Right lobe of liver (tissue), 6 donors: ENCODE results near the gene SYT1. TPM values are rescaled to one million over a fixed set of nuclear protein-coding genes. Genes with fewer than 3 reads are reported as not detected.

Experiments used
- ATAC-seq, 4 donors: fragments of 200-7000 bp; cut with Tn5 transposase; one replicate each; pipeline ENCODE4 v1.9.1; 2020; ENCODE audit warnings: mild to moderate bottlenecking in 4 of 4, moderate library complexity in 4 of 4
- DNase-seq, 3 donors: peaks; one replicate each; pipeline ENCODE4 v3.0.0-alpha.2; 2020
- H3K27ac ChIP-seq, 3 donors: fragments of 200-600 bp; one replicate each; pipeline ENCODE4 v1.8.0; 2022
- H3K27me3 ChIP-seq, 2 donors: fragments of 200-600 bp; one replicate each; pipeline ENCODE4 v1.8.0; 2022
- H3K36me3 ChIP-seq, 4 donors: fragments of 200-600 bp; sonication (generic) in 1 of 4; one replicate each; pipeline versions ENCODE4 v1.5.1 to v1.8.0; 2017 to 2022; ENCODE audit warnings: control low read depth in 1 of 4
- H3K4me1 ChIP-seq, 4 donors: fragments of 200-600 bp; sonication (generic) in 1 of 4; one replicate each; pipeline versions ENCODE4 v1.5.1 to v1.8.0; 2017 to 2022; ENCODE audit warnings: control low read depth in 1 of 4
- H3K4me3 ChIP-seq, 3 donors: fragments of 200-600 bp; one replicate each; pipeline ENCODE4 v1.8.0; 2022
- H3K9me3 ChIP-seq, 4 donors: fragments of 200-600 bp; sonication (generic) in 1 of 4; one replicate each; pipeline versions ENCODE4 v1.5.1 to v1.8.0; 2017 to 2022; ENCODE audit warnings: control low read depth in 1 of 4
- POLR2A ChIP-seq: fragments of 450-650 bp; IDR thresholded peaks from one replicate; pipeline ENCODE4 v1.6.1; 2017; ENCODE audit warnings: antibody characterized with exemption, mild to moderate bottlenecking
- WGBS: methylation state at CpG from one replicate; pipeline ENCODE4 v1.1.6; 2018; ENCODE audit warnings: low coverage, low lambda C conversion rate; ENCODE audit not compliant: insufficient coverage; ENCODE audit errors: missing lambda C conversion rate; 5-methylcytosine and 5-hydroxymethylcytosine counted together
- intact Hi-C, 2 donors: fragments of 100-400 bp; cut with DNase I; formaldehyde crosslinking; loops; one replicate each; pipeline versions ENCODE4 v1.11.2 to v1.14.1; 2022
- total RNA-seq, 6 experiments: library from RNA; depleted of rRNA in 2 of 6; stranded (reverse); fragments of >200 nt in 2 of 6; fragmentation: NEBNext Ultra II Directional in 3 of 6; extraction: Animal tissue kit (Norgen Biotek cat#: 25700) in 3 of 6; gene quantifications; one replicate each; pipeline versions ENCODE4 v1.1.0 to v1.2.4, GENCODE V29; 2016 to 2023
- TF ChIP-seq, protein P1 (sequence below), 4 donors: fragments of 200-600 bp in 3 of 4; fragments of 450-650 bp in 1 of 4; IDR thresholded peaks; one replicate each; pipeline versions ENCODE4 v1.5.1 to v1.8.0; 2016 to 2022; ENCODE audit warnings: antibody characterized with exemption in 4 of 4, mild to moderate bottlenecking in 2 of 4
- donor health status: DM: no; HTN: yes; CAD: no.
- donor health status: DM: no; HTN: no; CAD: no.
- donor health status: DM: no; HTN: no; CAD: no.
- donor health status: DM: no; HTN: yes; CAD: no.
- donor health status: DM: no; HTN: yes; CAD: no.

The SYT1 gene
- total RNA-seq, 6 experiments from 2014 or later, result 0.35 to 1.9 (median 0.81) TPM

DNA sequence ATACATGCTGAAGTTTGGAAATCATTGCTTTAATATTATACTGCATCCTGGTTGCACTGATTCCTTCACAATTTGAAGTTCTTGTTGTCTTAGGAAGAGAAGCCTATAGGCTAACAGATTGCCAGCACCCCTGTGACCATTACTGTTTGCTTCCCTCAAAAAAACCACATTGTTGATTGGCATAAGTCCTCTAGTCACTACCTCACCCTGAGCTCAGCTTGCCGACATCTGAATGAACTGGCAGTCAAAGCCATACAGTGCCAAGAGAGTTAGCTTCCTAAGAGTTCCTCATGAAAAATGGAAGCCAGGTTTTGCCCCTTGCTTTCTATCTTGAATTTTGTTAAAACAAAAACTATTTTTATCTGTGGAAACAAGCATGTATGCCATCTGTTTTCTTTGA is 276.1 kb downstream of the SYT1 start:
- Histone ChIP-seq H3K9me3 (no peaks in the 10 kb centered on the region), H3K27me3 (no peaks in the 10 kb centered on the region), H3K27ac (no peak overlapping the region), H3K4me1 (no peaks in the 10 kb centered on the region), H3K4me3 (no peak overlapping the region), H3K36me3 (no peaks in the 10 kb centered on the region)
- DNase-seq, result no peak
- 40% methylated on average over 1 of the region's 1 CpG for WGBS
- ATAC-seq, result no peak
- intact Hi-C loops, result no loop called here
- no peak for TF ChIP-seq POLR2A
- TF ChIP-seq, protein P1, sequence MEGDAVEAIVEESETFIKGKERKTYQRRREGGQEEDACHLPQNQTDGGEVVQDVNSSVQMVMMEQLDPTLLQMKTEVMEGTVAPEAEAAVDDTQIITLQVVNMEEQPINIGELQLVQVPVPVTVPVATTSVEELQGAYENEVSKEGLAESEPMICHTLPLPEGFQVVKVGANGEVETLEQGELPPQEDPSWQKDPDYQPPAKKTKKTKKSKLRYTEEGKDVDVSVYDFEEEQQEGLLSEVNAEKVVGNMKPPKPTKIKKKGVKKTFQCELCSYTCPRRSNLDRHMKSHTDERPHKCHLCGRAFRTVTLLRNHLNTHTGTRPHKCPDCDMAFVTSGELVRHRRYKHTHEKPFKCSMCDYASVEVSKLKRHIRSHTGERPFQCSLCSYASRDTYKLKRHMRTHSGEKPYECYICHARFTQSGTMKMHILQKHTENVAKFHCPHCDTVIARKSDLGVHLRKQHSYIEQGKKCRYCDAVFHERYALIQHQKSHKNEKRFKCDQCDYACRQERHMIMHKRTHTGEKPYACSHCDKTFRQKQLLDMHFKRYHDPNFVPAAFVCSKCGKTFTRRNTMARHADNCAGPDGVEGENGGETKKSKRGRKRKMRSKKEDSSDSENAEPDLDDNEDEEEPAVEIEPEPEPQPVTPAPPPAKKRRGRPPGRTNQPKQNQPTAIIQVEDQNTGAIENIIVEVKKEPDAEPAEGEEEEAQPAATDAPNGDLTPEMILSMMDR (IDR thresholded peaks at IDR 0.05), result no peak

DNA sequence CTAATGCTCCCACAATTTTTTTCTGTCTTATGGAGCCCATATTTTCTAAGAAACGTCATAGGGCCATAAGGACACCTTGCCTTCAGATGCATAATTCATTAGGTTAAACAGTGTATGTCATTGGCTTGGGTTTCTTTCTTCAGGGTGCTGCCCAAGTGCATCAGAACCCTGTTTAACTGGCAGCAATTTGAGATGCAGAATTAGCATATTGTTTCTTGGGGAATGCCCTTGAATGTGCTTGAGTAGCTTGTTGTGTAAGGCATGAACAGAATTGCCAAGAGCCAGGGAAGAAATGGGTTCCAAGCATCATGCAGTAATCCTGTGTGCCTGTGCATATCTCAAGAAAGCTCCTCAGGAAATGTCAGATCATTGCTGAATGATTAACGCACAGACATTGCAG is 277.2 kb downstream of the SYT1 start:
- intact Hi-C loops, result no loop called here
- H3K27ac ChIP-seq, result no peak overlapping the region
- H3K9me3 ChIP-seq, result no peaks in the 10 kb centered on the region
- no peaks in the 10 kb centered on the region for H3K4me1 ChIP-seq
- DNase-seq (no peak), ATAC-seq (no peak)
- TF ChIP-seq, protein P1 (IDR thresholded peaks at IDR 0.05), result no peak
- no peak for TF ChIP-seq POLR2A
- H3K36me3 ChIP-seq, result no peaks in the 10 kb centered on the region
- no peak overlapping the region for H3K4me3 ChIP-seq
- WGBS, result 35% methylated on average over 2 of the region's 2 CpGs
- no peaks in the 10 kb centered on the region for H3K27me3 ChIP-seq

DNA sequence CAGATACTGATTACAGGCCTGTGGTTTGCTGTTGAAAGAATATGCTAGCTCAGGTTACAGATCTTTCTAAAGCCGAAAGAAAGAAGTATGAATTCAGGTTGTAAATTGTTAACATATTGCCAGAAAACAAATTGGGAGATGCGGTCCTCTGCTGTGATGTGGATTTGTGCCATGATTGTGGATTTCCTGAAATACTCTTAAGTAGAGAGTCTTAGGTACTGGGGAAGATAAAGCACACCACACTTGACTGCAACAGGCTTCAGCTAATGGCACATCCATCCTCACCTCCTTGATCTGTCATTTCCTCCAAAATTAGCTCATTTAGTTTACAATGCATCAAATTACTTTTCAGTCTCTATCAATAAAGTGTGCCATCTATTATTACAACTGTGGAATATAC is 279.2 kb downstream of the SYT1 start:
- DNase-seq (no peak), ATAC-seq (no peak)
- H3K27me3 ChIP-seq, result no peaks in the 10 kb centered on the region
- H3K4me3 ChIP-seq, result no peak overlapping the region
- H3K9me3 ChIP-seq, result no peaks in the 10 kb centered on the region
- H3K27ac ChIP-seq, result no peak overlapping the region
- no peaks in the 10 kb centered on the region for H3K4me1 ChIP-seq
- H3K36me3 ChIP-seq, result no peaks in the 10 kb centered on the region
- intact Hi-C loops, result no loop called here
- WGBS, result 42% methylated on average over 2 of the region's 2 CpGs
- no peak for TF ChIP-seq POLR2A
- TF ChIP-seq, protein P1 (IDR thresholded peaks at IDR 0.05), result no peak

DNA sequence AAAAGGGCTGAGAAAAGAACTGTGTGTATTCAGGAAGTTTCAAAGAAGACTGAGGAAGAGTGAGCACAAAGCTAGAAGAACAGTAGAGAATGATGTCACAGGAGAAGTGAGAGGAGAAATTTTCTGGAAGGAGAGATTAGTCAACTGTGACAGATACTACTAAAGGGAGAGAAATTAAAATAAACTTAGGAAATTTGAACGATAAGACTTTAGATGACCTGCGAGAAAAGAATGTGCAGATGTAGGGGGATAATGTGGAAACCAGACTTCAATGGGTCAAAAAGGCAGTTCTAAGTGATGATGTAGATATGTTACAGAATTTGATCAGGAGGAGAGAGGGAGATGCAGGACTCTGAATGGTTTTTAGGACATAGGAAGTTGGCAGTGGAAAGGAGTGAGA is 287.4 kb downstream of the SYT1 start:
- Histone ChIP-seq H3K4me1 (no peaks in the 10 kb centered on the region), H3K36me3 (no peaks in the 10 kb centered on the region), H3K9me3 (no peaks in the 10 kb centered on the region), H3K27ac (no peak overlapping the region), H3K4me3 (no peak overlapping the region), H3K27me3 (peaks cover 0 to 3% of the 10 kb centered on the region in 2 donors)
- WGBS, result 40% methylated on average over 2 of the region's 2 CpGs
- TF ChIP-seq, protein P1 (IDR thresholded peaks at IDR 0.05), result no peak
- no peak for TF ChIP-seq POLR2A
- DNase-seq, result no peak
- intact Hi-C loops, result no loop called here
- no peak for ATAC-seq

DNA sequence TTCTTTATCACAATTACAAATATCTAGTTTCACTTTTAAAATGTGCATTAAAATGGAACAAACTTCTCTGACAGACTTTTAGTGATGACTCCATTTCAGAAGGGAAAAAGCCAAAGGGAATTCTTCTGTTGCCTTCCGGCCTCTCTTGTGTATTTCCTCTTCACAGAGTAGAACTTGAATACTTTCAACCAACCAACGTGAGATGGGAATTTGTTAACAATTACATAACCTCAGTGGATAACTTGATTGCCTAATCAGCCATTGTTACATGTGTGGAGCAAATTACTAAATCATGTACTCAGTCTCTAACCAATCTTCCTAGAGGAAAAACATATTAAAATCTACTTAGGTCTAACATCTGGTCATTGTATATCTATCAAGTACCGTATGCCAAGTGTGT is 291.1 kb downstream of the SYT1 start:
- Histone ChIP-seq H3K36me3 (no peaks in the 10 kb centered on the region), H3K4me1 (no peaks in the 10 kb centered on the region), H3K9me3 (no peaks in the 10 kb centered on the region), H3K27ac (no peak overlapping the region), H3K27me3 (no peaks in the 10 kb centered on the region), H3K4me3 (no peak overlapping the region)
- DNase-seq, result no peak
- ATAC-seq, result no peak
- TF ChIP-seq, protein P1 (IDR thresholded peaks at IDR 0.05), result no peak
- no peak for TF ChIP-seq POLR2A
- intact Hi-C loops, result no loop called here
- 45% methylated on average over 3 of the region's 3 CpGs for WGBS
